ENCODE data around the gene CDH4.

DNA sequence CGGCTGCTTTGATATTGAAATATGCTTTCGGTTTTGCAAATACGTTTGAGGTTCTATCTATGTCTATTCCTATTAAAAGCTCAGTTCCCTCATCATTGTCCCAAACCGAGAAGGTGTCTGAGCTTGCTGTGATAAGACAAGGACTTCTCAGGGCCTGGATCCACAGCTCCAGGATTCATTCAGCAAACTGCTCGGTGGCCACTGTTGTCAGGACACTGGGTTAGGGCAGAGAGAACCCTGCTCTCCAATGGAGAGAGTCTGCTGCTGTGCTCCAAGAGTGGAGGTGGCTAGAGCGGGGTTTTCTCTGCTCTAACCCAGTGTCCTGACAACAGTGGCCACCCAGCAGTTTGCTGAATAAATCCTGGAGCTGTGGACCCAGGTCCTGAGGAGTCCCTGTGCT, 198.5 kb downstream of the CDH4 start:
- TF ChIP-seq POLR2AphosphoS5 (IDR thresholded peaks at IDR 0.05; ENCODE audit: insufficient read depth, low read depth, low read length) (no peak), POLR2A (IDR thresholded peaks at IDR 0.05; ENCODE audit: low read depth, low read length) (no peak), EZH2 (IDR thresholded peaks at IDR 0.05; ENCODE audit: borderline replicate concordance, low read depth, low read length, severe bottlenecking) (no peak), MYC (IDR thresholded peaks at IDR 0.05; ENCODE audit: low read depth, low read length) (no peak)
- TF ChIP-seq, protein P1, sequence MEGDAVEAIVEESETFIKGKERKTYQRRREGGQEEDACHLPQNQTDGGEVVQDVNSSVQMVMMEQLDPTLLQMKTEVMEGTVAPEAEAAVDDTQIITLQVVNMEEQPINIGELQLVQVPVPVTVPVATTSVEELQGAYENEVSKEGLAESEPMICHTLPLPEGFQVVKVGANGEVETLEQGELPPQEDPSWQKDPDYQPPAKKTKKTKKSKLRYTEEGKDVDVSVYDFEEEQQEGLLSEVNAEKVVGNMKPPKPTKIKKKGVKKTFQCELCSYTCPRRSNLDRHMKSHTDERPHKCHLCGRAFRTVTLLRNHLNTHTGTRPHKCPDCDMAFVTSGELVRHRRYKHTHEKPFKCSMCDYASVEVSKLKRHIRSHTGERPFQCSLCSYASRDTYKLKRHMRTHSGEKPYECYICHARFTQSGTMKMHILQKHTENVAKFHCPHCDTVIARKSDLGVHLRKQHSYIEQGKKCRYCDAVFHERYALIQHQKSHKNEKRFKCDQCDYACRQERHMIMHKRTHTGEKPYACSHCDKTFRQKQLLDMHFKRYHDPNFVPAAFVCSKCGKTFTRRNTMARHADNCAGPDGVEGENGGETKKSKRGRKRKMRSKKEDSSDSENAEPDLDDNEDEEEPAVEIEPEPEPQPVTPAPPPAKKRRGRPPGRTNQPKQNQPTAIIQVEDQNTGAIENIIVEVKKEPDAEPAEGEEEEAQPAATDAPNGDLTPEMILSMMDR (IDR thresholded peaks at IDR 0.05; ENCODE audit: extremely low read depth in 1 of 2, insufficient read depth in 1 of 2, low read depth in 1 of 2, low read length in 2 of 2): no peak

Measured in endothelial cell of umbilical vein (primary cell).